Measurements from ENCODE around the gene CELF2.

- TF ChIP-seq CTCF (IDR thresholded peaks at IDR 0.05) (no peak), POLR2AphosphoS5 (IDR thresholded peaks at IDR 0.05) (no peak), POLR2A (IDR thresholded peaks at IDR 0.05) (no peak)
Measured at GRCh38 chr10:11294831-11295450, 277.3 kb downstream of the CELF2 start.

All from sigmoid colon (tissue), 4 donors.